ENCODE measurements around the gene TBKBP1.
A peak's percentile ranks its signal among the peaks of the same experiment; 100 is the strongest.

The TBKBP1 gene

GRCh38 chr17:47698749-47699535, 5.0 kb downstream of the TBKBP1 start:
- peak; percentile 82 for TF ChIP-seq CTCF (IDR thresholded peaks at IDR 0.05; ENCODE audit: extremely low read depth, insufficient read depth, missing control alignments)
- in situ Hi-C loops (cut with MboI; ENCODE audit: low pct_unique_long_range_greater_than_20kb, low sequenced_read_pairs, unreplicated experiment): no loop called here
- peak; percentile 95 for DNase-seq (ENCODE audit: low spot score)

GRCh38 chr17:47699536-47699840, 5.5 kb downstream of the TBKBP1 start:
- no peak for DNase-seq (ENCODE audit: low spot score)
- in situ Hi-C loops (cut with MboI; ENCODE audit: low pct_unique_long_range_greater_than_20kb, low sequenced_read_pairs, unreplicated experiment): no loop called here

GRCh38 chr17:47700471-47701449, 6.8 kb downstream of the TBKBP1 start:
- no peak for DNase-seq (ENCODE audit: low spot score)
- TF ChIP-seq CTCF (IDR thresholded peaks at IDR 0.05; ENCODE audit: extremely low read depth, insufficient read depth, missing control alignments): no peak
- in situ Hi-C loops (cut with MboI; ENCODE audit: low pct_unique_long_range_greater_than_20kb, low sequenced_read_pairs, unreplicated experiment): no loop called here

More at GRCh38 chr17:47699536-47699840, 5.5 kb downstream of the TBKBP1 start:
- no peak for TF ChIP-seq CTCF (IDR thresholded peaks at IDR 0.05; ENCODE audit: extremely low read depth, insufficient read depth, missing control alignments)

- TF ChIP-seq CTCF (IDR thresholded peaks at IDR 0.05; ENCODE audit: extremely low read depth, insufficient read depth, missing control alignments): no peak
Measured at GRCh38 chr17:47701608-47702007, 7.6 kb downstream of the TBKBP1 start.

GRCh38 chr17:47702391-47702995, 8.5 kb downstream of the TBKBP1 start:
- in situ Hi-C loops (cut with MboI; ENCODE audit: low pct_unique_long_range_greater_than_20kb, low sequenced_read_pairs, unreplicated experiment): no loop called here
- no peak for TF ChIP-seq CTCF (IDR thresholded peaks at IDR 0.05; ENCODE audit: extremely low read depth, insufficient read depth, missing control alignments)
- DNase-seq (ENCODE audit: low spot score): no peak

More at GRCh38 chr17:47701608-47702007, 7.6 kb downstream of the TBKBP1 start:
- in situ Hi-C loops (cut with MboI; ENCODE audit: low pct_unique_long_range_greater_than_20kb, low sequenced_read_pairs, unreplicated experiment): no loop called here
- DNase-seq (ENCODE audit: low spot score): no peak

- peak; percentile 58 for DNase-seq (ENCODE audit: low spot score)
- no peak for TF ChIP-seq CTCF (IDR thresholded peaks at IDR 0.05; ENCODE audit: extremely low read depth, insufficient read depth, missing control alignments)
- in situ Hi-C loops (cut with MboI; ENCODE audit: low pct_unique_long_range_greater_than_20kb, low sequenced_read_pairs, unreplicated experiment): no loop called here
Measured at GRCh38 chr17:47703191-47703591, 9.2 kb downstream of the TBKBP1 start.

Measured in GM13977 (cell line).